Neutrophil (primary cell): ENCODE results near the gene MRPL3.

ENCODE experiments used
- H3K27ac ChIP-seq: fragments of 200-600 bp; sonication (generic); 2 replicates; pipeline ENCODE4 v1.5.1; 2016; ENCODE audit warnings: mild to moderate bottlenecking, moderate library complexity
- H3K27me3 ChIP-seq: fragments of 200-600 bp; sonication (generic); 2 replicates; pipeline ENCODE4 v1.6.0; 2016; ENCODE audit warnings: mild to moderate bottlenecking
- H3K36me3 ChIP-seq: fragments of 200-600 bp; sonication (generic); 2 replicates; pipeline ENCODE4 v1.5.1; 2017
- H3K4me1 ChIP-seq, 2 experiments: fragments of 200-600 bp in 1 of 2; sonication (generic) in 1 of 2; 1 replicate in 1 of 2; 2 replicates in 1 of 2; pipeline versions ENCODE4 v1.5.1 to v1.6.1; 2013 to 2016; ENCODE audit warnings: low read depth in 1 of 2, low read length in 1 of 2, mild to moderate bottlenecking in 1 of 2, moderate library complexity in 1 of 2; ENCODE audit not compliant: control insufficient read depth in 1 of 2, insufficient read depth in 1 of 2
- H3K4me3 ChIP-seq, 2 experiments: fragments of 200-600 bp in 1 of 2; sonication (generic) in 1 of 2; 1 replicate in 1 of 2; 2 replicates in 1 of 2; pipeline ENCODE4 v1.5.1; 2013 to 2016; ENCODE audit warnings: low read depth in 1 of 2, low read length in 1 of 2, mild to moderate bottlenecking in 1 of 2, moderate library complexity in 1 of 2
- H3K9me3 ChIP-seq: fragments of 200-600 bp; sonication (generic); 2 replicates; pipeline ENCODE4 v1.5.1; 2016
- CTCF ChIP-seq: fragments of 200-600 bp; sonication (generic); IDR thresholded peaks from 2 replicates; pipeline ENCODE4 v1.5.1; 2016; ENCODE audit warnings: antibody characterized with exemption

MRPL3 gene

GRCh38 chr3:131484496-131485111 is 18.2 kb downstream of the MRPL3 start:
- Histone ChIP-seq H3K9me3 (no peaks in the 10 kb centered on the region), H3K36me3 (peaks cover 5% of the 10 kb centered on the region), H3K27me3 (no peaks in the 10 kb centered on the region), H3K4me1 (no peaks in the 10 kb centered on the region), H3K4me3 (no peak overlapping the region), H3K27ac (no peak overlapping the region)
- no peak for TF ChIP-seq CTCF

GRCh38 chr3:131480116-131480515 is 22.7 kb downstream of the MRPL3 start:
- TF ChIP-seq CTCF = no peak
- Histone ChIP-seq H3K36me3 (peaks cover 5% of the 10 kb centered on the region), H3K9me3 (no peaks in the 10 kb centered on the region)

DNA sequence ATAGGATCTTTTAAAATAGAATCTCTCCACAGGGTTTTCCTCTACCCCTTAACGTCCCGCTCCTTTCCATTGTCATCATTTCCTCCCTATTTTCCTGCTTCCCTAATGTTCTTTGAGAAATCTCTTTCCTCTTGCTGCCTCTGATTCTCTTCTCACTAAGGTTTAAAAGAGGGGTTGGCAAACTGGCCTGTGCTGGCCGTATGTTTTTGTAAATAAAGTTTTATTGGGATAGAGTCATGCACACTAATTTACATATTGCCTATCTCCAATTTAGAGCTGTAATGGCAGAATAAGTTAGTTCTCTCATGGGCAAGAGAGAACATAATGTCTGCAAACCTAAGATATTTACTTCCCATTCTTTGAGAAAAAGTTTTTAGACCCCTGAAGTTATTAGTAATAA is 25.0 kb downstream of the MRPL3 start:
- Histone ChIP-seq H3K36me3 (peaks cover 5% of the 10 kb centered on the region), H3K9me3 (no peaks in the 10 kb centered on the region), H3K4me3 (no peak overlapping the region), H3K27me3 (no peaks in the 10 kb centered on the region), H3K27ac (no peak overlapping the region), H3K4me1 (no peaks in the 10 kb centered on the region)
- no peak for TF ChIP-seq CTCF

More at GRCh38 chr3:131480116-131480515, 22.7 kb downstream of the MRPL3 start:
- no peak overlapping the region for H3K4me3 ChIP-seq
- no peaks in the 10 kb centered on the region for H3K27me3 ChIP-seq
- no peak overlapping the region for H3K27ac ChIP-seq
- H3K4me1 ChIP-seq = no peaks in the 10 kb centered on the region

DNA sequence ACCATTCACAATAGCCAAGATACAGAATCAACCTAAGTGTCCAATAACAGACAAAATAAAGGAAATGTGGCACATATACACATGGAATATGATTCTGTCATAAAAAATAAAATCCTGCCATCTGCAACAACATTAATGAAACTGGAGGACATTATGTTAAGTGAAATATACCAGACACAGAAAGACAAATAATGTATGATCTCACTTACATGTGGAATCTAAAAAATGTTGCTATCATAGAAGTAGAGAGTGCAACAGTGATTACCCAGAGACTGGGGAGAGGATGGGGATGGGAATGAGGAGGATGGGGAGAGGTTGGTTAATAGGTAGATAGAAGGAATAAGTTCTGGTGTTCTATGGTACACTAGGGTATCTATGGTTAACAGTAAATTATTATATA is 28.7 kb downstream of the MRPL3 start:
- H3K27me3 ChIP-seq = no peaks in the 10 kb centered on the region
- no peak for TF ChIP-seq CTCF
- peaks cover 4% of the 10 kb centered on the region for H3K36me3 ChIP-seq
- no peak overlapping the region for H3K4me3 ChIP-seq
- H3K9me3 ChIP-seq = no peaks in the 10 kb centered on the region
- no peak overlapping the region for H3K27ac ChIP-seq
- H3K4me1 ChIP-seq = no peaks in the 10 kb centered on the region

DNA sequence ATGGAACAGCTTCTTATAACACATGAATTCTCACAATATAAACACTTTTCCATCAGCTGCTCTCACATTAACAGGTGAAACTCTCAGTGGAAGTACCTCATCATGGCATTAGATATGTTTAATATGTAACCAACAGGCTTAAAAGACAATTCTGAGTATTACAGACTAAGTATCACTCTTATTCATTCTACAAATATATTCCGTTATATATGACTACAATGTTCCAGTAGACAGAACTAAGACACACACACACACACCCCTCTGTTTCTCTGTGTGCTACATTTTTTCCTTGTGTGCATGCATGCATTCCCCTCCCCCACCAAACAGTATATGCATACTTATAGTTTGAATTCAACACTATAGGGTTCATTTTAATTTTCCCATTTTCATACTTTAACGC is 32.4 kb downstream of the MRPL3 start:
- no peaks in the 10 kb centered on the region for H3K27me3 ChIP-seq
- H3K27ac ChIP-seq = no peak overlapping the region
- no peak overlapping the region for H3K4me3 ChIP-seq
- TF ChIP-seq CTCF = no peak
- H3K4me1 ChIP-seq = no peaks in the 10 kb centered on the region
- no peaks in the 10 kb centered on the region for H3K9me3 ChIP-seq
- H3K36me3 ChIP-seq = peaks cover 18% of the 10 kb centered on the region
